GM19463 (cell line): ENCODE data around the gene ZNF888.
A peak's percentile ranks its signal among the peaks of the same experiment; 100 is the strongest.
"Not testable (repeated sequence)": the region's sequence is repeated elsewhere in the genome, so short reads cannot be mapped to it uniquely, and the experiment has no call there.

ENCODE experiments used
- ATAC-seq: cut with Tn5 transposase; IDR thresholded peaks from one replicate; pipeline ENCODE4 v1.9.1; 2021; ENCODE audit warnings: mild to moderate bottlenecking, moderate library complexity; ENCODE audit not compliant: unreplicated experiment

ZNF888 gene

DNA sequence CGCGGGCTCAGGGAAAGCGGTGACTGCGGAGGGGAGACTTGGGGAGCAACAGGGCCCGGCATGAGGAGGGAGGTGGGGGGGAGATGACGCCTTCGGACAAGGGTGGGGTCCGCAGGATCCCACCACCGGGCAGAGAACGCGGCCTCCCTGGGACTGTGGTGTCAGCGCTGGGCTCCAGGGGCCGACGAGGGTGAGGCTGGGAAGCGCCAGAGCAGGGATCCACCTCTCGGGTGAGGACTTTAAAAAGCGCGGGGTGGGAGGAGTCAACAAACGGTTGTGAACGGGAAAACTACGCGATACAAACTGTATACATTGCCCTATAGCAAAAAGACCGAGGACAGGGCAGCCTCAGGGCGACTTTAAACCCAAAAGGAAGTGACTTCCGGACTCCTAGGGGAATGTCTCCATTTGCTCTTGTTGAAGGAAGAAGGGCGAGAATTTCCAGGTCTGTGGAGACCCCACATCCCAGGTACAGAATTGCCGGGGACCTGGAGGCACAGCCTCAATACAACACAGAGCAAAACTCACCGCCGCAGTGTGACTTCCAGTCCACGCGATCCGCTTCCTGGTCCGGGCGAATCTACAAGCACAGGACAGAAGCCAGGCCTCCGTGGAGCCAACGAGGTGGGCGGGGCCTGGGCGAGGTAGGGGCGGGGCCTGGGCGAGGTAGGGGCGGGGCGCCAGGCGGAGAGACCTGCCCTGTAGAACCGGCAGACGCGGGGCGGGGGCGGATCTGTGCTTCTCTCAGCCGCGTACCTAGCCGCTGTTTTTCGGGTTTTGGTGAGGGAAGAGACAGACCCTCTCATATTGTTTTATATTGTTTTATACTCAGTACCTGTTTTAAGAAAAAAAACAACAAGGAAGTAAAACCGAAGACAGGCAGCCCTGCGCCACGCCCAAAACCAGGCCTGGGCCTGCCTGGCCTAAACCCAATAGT, at the start of gene ZNF888:
ZNF888 (minus strand) TSS at position 588 of the 937 bp plus-strand sequence. CDS start 5,555 bp downstream, outside the sequence.
- peak; percentile 97 for ATAC-seq

DNA sequence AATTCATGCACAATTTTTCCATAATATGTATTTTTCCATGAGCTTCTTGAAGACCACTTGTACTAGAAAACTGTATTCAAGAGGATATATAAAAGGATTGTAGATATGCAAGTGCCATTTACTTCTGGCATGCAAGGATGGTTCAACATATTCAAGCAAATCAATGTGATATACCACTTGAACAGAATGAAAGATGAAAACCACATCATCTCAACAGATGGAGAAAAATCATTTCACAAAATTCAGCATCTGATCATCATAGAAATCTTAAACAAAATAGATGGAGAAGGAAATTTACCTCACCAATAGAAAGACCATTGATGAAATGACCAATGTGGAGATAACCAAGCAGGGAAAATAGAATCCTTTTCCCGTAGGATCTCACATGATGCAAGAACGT, 44.5 kb upstream of the ZNF888 start:
- ATAC-seq = no peak

DNA sequence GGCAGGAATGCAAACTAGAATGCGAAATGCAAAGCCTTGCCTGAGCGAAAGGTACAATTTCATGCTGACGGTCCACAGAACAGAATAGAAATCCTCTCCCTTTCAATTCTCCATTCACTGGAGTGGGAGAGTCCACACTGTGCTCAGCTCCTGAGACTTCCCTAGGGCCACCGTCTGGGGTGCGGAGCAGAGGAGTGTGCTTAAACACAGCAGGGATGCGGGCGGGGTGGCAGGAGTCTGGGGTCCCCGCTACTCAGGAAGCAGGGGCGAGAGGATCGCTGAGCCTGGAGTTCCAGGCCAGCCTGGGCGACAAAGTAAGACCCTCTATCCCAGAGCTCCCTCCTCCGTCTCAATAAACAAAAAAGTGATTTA, 40.0 kb upstream of the ZNF888 start:
- peak; percentile 2 for ATAC-seq

DNA sequence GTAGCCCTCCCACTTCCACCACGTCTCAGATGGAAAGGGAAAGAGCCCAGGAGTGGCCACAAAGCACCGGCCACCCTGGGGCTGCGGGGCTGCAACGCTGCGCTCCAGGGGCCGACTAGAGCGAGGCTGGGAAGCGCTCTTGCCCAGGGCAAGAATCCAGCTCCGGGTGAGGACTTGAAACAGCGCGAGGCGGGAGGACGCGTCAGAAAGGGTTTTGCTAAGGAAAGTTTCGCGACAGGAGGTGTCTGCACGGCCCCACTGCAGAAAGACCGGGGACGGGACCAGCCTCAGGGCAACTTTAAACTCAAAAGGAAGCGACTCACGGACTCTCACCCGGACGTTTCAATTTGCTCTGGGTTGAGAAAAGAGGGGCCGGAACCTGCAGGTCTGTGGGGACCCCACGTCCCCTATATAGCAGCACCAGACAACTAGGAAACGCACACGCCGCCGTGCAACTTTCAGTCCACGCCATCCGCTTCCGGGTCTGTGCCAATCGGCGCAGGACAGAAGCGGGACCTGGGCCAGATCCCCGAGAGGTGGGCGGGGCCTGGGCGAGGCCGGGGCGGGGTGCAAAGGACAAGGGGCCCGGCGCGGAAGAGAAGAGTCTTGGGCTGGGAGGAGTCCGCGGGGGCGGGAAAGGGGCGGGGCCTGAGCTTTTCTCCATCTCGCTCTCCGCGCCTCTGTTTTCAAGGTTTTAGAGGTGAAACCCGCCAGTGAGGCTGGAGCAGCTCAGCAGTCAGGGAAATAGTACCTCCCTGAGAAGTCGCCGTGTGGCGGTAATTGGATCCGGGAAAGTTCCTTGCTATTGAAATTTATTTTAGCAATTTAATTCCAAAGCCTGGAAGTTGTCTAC, 39.4 kb upstream of the ZNF888 start, which contains the start of gene ZNF816:
ZNF816 (minus strand) TSS at position 488 of the 853 bp plus-strand sequence. CDS start 6,792 bp downstream, outside the sequence.
- peak; percentile 98 for ATAC-seq

DNA sequence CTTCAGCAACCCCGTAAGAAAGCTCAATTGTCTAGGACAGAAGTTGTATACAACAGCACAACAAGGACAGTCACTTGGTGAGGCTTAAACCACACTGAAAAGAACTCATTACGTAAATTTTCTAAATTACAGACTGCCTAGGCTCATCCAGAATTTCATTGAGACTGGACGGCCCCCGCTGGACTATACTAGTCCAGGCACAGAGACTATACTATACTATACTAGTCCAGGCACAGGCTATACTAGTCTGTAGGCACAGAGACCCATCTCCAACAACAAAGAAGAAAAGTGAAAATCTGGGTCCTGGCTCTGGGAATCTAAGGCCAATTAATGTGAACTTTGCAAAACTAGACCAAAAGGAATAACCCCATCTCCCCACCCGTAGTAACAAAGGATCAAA, 38.8 kb upstream of the ZNF888 start:
- ATAC-seq = no peak

DNA sequence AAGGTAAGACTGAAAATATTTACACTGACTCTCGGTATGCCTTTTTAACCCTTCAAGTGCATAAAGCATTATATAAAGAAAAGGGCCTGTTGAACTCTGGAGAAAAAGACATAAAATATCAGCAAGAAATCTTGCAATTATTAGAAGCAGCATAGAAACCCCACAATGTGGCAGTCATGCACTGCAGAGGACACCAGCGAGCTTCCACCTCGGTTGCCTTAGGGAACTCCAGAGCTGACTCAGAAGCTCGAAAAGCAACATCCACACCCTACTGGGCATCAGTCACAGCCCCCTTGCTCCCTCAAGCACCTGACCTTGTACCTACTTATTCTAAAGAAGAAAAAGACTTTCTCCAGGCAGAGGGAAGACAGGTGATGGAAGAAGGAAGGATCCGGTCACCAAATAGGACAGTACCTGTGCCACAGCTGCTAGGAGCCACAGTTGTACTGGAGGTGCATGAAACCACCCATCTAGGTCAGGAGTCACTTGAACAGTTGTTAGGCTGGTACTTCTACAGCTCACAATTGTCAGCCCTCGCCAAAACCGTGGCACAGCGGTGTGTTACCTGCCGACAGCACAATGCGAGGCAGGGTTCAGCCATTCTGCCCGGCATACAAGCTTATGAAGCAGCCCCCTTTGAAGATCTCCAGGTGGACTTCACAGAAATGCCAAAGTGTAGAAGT, 36.5 kb upstream of the ZNF888 start:
- no peak for ATAC-seq

DNA sequence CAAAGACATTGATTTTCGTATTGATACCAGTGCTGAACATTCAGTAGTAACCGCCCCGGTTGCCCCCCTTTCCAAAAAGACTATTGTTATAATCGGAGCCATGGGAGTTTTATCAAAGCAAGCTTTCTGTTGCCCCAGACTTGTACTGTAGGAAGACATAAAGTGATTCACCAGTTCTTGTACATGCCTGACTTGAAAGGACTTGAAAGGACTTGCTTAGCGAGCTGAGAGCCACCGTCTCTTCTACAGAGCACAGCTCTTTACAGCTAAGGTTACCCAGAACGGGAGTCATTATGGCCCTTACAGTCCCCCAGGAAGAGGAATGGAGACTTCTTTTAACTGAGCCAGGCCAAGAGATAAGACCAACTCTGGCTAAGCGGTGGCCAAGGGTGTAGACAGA, 34.4 kb upstream of the ZNF888 start:
- no peak for ATAC-seq

DNA sequence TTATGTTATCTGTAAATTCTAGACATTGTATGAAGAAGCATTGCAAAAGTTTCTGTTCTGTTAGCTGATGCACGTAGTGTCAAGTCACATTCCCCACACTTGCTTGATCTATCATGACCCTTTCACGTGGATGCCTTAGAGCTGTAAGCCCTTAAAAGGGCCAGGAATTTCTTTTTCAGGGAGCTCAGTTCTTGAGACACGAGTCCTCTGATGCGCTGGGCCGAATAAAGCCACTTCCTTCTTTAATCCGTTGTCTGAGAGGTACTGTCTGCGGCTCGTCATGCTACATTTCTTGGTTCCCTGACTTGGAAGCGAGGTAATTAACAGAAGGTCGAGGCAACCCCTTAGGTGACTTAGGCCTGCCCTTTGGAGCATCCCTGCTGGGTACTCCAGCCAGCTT, 33.7 kb upstream of the ZNF888 start:
- ATAC-seq = no peak

DNA sequence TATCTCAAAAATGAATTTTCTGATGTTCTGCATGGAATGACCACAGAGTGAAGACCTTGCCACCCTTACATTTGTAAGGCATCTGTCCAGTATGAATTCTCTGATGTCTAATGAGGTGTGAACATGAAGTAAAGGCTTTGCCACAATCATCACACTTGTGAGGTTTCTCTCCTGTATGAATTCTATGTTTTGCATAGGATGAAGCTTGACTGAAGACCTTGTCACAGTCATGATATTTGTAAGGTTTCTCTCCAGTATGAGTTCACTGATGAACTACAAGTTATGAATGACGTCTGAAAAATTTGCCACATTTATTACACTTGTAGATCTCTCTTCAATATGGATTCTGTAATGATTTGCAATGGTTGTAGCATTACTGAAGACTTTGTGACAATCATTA, 26.2 kb upstream of the ZNF888 start:
- ATAC-seq = no peak

DNA sequence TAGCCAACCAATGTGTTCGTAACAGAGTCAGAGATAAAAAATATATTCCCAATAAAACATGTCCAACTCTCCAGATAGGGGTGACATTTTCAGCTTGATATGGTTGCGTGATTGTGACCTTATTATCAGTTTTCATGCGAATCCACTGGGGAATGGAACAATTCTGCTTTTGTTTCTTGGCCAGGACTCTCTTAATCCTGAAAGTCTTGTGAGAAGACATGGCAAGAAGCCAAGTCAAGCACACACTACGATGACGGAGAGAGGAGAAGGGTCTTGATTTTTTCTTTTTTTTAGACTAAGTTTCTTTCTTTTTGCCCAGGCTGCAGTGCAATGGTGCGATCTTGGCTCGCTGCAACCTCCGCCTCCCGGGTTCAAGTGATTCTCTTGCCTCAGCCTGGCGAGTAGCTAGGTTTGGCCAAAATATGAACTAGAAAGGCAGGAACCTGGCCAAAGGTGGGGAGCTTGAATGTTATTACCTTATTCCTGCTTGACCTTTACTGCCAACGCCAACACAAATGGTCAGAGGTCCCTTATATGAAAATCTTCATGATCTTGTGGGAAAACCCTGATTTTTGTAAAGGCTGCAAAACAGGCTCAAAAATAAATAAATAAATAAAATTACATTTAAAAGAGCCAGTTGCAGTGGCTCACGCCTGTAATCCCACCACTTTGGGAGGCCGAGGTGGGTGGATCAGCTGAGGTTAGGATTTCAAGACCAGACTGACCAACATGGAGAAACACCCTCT, 25.0 kb upstream of the ZNF888 start:
- no peak for ATAC-seq

DNA sequence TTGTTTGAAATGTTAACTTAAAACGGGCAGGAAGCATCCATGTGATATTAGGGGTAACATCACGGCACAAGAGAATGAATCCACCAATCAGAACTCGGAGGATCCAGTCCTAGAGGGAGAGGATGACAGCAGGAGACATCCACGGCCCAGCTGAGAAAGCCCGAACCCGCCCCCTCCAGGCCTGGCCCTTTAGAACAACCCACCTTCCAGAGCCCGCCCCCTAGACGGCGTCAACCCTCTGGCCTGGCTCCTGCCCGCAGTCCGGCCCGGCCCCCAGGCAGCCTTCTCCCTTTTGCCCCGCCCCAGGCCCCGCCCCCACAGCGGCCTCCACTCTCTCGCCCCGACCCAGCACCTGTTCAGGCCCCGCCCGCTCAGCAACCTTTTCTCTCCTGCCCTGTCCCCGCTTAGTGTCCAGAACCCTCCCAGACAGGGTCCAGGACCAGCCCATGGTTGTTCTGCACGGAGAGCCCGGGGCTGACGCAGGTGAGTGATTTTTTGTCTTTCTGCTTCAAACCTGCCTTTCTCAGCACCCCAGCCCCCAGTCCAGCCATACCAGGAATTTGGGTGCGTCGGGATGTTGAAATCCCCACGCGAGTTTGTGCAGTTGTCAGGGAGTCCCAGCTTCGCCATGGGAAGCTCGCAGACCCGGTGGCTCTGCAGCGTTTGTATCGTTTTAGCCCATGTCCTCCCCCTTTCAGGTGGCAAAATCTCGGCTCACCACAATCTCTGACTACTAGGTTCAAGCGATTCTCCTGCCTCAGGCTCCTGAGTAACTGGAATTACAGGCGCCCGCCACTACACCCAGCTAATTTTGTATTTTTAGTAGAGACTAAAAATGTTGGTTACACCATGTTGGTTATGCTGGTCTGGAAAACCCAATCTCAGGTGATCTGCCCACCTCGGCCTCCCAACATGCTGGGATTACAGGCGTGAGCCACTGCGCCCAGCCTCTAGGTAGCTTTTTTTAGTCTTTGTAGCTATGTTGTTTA, 23.4 kb upstream of the ZNF888 start:
- ATAC-seq = no peak

DNA sequence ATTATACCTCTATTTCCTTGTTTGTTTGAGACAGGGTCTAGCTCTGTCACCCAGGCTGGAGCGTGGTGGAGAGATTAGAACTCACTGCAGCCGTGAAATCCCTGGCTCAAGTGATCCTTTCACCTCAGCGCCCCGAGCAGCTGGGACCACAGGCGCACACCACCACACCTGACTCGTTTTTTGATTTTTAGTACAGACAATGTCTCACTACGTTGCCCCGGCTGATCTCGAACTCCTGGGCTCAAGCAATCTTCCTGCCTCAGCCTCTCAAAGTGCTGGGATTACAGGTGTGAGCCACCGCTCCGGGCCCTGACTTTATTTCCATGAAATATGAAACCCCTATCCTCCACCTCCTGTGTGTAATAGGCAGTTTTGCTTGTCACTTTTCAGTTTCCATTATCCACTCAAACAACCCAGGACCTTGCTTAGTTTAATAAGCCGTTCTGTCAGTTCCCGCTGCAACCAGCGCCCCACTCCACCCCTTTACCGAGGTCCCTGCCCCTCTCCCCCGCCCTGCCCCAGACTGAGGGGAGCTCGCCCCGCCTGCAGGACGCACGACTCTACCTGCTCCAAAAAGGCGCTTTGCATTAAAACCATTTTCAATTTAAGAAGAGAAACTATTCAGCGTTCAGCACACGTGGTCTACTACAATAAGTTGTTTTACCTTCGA, 22.6 kb upstream of the ZNF888 start:
- ATAC-seq = no peak

DNA sequence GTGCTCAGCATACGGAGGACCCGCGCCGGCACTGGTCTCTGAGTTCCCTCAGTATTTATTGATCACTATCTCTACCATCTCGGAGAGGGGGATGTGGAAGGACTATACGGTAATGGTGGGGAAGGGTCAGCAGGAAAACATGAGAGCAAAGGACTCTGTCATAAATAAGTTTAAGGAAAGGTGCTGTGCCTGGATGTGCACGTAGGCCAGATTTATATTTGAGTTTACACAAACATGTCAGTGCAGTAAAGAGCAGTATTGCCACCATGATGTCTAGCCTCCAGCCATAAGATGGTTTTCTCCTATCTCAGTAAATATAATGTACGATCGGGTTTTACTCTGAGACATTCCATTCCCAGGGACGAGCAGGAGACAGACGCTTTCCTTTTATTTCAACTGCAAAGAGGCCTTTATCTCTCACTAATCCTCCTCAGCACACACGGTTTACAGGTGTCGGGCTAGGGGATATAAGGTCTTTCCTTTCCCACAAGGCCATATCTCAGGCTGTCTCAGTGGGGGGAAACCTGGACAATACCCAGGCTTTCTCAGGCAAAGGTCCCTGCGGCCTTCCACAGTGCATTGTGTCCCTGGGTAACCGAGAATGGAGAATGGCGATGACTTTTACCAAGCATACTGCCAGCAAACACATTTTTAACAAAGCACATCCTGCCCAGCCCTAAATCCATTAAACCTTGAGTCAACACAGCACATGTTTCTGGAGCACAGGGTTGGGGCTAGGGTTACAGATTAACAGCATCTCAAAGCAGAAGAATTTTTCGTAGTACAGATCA, 21.7 kb upstream of the ZNF888 start:
- ATAC-seq = not testable (repeated sequence)

DNA sequence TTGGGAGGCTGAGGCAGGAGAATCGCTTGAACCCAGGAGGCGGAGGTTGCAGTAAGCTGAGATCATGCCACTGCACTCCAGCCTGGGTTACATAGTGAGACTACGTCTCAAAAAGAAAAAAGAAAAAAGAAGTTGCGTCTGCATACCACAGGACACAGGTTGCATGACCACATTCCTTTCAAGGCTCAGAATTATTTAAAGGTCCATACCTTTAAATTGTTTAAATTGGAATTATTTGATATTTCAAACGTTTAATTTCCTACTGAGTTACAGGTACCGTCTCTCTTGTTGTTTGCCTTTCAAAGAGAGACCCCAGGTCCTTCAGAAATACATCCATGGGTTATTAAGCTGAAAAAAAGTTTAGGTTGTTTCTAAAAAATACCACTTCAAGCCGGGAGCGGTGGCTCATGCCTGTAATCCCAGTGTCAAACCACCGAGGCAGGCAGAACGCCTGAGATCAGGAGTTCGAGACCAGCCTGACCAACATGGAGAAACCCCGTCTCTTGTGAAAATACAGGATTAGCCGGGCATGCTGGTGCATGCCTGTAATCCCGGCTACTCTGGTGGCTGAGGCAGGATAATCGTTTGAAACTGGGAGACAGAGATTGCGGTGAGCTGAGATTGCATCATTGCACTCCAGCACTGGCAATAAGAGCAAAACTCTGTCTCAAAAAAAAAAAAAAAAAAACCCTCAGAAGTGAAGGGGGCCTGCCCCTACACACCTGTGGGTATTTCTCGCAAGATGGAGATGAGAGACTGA, 20.8 kb upstream of the ZNF888 start:
- no peak for ATAC-seq

DNA sequence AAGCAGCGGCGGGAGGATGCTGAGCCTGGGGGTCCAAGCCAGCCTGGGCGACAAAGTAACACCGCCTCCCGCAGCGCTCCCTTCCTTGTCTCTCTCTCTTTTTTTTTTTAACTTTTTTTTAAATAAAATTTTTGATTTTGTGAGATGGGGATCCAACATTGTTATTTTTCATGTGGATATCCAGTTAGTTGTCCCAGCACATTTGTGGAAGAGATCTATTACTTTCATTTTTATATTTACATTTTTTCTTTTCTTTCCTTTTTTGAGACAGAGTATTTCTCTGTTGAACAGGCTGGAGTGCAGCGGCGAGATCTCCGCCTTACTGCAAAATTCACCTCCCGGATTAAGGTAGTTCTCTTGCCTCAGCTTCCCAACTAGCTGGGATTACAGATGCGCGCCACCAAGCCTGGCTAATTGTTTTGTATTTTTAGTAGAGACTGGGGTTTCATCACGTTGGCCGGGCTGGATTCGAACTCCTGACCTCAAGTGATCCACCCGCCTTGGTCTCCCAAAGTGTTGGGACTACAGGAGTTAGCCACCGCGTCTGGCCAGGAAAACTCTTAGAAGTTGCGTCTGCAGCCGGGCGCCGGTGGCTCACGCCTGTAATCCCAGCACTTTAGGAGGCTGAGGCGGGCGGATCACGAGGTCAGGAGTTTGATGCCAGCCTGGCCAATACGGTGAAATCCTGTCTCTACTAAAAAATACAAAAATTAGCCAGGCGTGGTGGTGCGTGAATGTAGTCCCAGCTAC, 20.1 kb upstream of the ZNF888 start:
- no peak for ATAC-seq

DNA sequence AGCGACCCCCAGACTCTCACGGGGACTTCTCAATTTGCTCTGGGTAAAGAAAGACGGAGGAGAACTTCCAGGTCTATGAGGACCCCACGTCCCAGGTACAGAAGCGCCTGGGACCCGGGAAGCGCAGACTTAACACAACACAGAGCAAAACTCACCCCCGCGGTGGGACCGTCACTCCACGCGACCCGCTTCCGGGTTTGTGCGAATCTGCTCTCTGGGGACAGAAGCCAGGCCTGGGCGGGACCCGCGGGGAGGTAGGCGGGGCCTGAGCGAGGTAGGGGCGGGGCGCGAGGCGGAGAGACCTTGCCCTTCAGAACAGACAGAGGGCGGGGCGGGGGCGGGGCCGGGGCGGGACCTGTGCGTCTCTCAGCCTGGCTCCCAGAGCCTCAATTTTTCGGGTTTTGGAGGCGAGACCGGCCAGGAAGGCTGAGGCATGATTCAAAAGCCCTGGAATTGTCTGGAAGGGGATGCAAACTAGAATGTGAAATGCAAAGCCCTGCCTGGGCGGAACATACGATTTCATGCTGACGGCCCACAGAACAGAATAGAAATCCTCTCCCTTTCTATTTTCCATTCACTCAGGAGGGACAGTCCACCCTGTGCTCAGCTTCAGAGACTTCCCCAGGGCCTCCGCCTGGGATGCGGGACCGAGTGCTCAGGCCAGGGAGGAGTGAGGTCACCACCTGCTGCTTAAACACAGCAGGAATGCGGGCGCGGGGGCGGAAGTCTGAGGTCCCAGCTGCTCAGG, 19.3 kb upstream of the ZNF888 start:
- peak; percentile 97 for ATAC-seq
